Activated T-helper 17 cell treated with anti-CD3 and anti-CD28 coated beads, Interleukin-2, amount 50 U/mL, for 72 hours (primary cell): ENCODE data around the gene GSK3B. TPM values are rescaled to one million over a fixed set of nuclear protein-coding genes. Genes with fewer than 3 reads are reported as not detected.
"Not testable (repeated sequence)": the region's sequence is repeated elsewhere in the genome, so short reads cannot be mapped to it uniquely, and the experiment has no call there.

ENCODE experiments used
- ATAC-seq: fragments of 150-1000 bp; cut with Tn5 transposase; replicated peaks from 2 replicates; pipeline ENCODE4 v1.10.0; 2021; ENCODE audit warnings: mild to moderate bottlenecking, moderate library complexity
- H3K27ac Mint-ChIP-seq: one replicate; pipeline ENCODE4 v1.8.0; 2022; ENCODE audit warnings: mixed read lengths
- H3K27me3 Mint-ChIP-seq: one replicate; pipeline ENCODE4 v1.8.0; 2022; ENCODE audit warnings: mixed read lengths
- H3K36me3 Mint-ChIP-seq: one replicate; pipeline ENCODE4 v1.8.0; 2022; ENCODE audit warnings: low read depth, mild to moderate bottlenecking, mixed read lengths
- H3K4me1 Mint-ChIP-seq: one replicate; pipeline ENCODE4 v1.8.0; 2022; ENCODE audit warnings: mixed read lengths
- H3K4me3 Mint-ChIP-seq: one replicate; pipeline ENCODE4 v1.8.0; 2022; ENCODE audit warnings: mild to moderate bottlenecking, mixed read lengths
- H3K9me3 Mint-ChIP-seq: one replicate; pipeline ENCODE4 v1.8.0; 2022; ENCODE audit warnings: mixed read lengths
- total RNA-seq, 2 donors: library from RNA; stranded (reverse); gene quantifications; one replicate each; pipeline ENCODE4 v1.2.3, GENCODE V29; 2022

The GSK3B gene
- total RNA-seq, 2 donors from 2014 or later, result 31.5 to 36.9 TPM

DNA sequence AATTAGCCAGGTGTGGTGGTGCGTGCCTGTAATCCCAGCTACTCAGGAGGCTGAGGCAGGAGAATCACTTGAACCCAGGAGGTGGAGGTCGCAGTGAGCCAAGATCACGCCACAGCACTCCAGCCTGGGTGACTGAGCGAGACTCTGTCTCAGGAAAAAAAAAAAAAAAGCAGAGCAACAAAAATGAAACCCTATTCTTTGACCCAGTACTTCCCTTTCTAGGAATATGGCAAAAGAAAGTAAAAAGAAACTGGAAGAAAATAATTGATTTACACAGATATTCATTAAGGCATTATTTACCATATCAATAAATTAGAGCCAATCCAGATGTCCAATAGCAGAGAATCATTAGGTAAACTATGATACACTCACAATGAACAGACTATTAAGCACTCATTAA lies 67.0 kb downstream of the GSK3B start:
- no peaks in the 10 kb centered on the region for H3K27me3 Mint-ChIP-seq
- H3K4me1 Mint-ChIP-seq, result peaks cover 36% of the 10 kb centered on the region
- no peak overlapping the region for H3K27ac Mint-ChIP-seq
- H3K36me3 Mint-ChIP-seq, result no peaks in the 10 kb centered on the region
- H3K9me3 Mint-ChIP-seq, result no peaks in the 10 kb centered on the region
- no peak for ATAC-seq
- H3K4me3 Mint-ChIP-seq, result no peak overlapping the region

- peak; percentile 90 for ATAC-seq
Observed at GRCh38 chr3:120025520-120025919, 68.7 kb downstream of the GSK3B start.

GRCh38 chr3:120024103-120024502 lies 70.1 kb downstream of the GSK3B start:
- H3K36me3 Mint-ChIP-seq, result peaks cover 7% of the 10 kb centered on the region
- no peaks in the 10 kb centered on the region for H3K9me3 Mint-ChIP-seq
- no peaks in the 10 kb centered on the region for H3K27me3 Mint-ChIP-seq
- ATAC-seq, result no peak
- H3K4me3 Mint-ChIP-seq, result no peak overlapping the region
- H3K4me1 Mint-ChIP-seq, result peaks cover 36% of the 10 kb centered on the region
- H3K27ac Mint-ChIP-seq, result no peak overlapping the region

More at GRCh38 chr3:120025520-120025919, 68.7 kb downstream of the GSK3B start:
- Mint-ChIP-seq H3K4me1 (peaks cover 38% of the 10 kb centered on the region), H3K27ac (no peak overlapping the region), H3K36me3 (peaks cover 4% of the 10 kb centered on the region), H3K4me3 (peak overlapping the region; percentile 5), H3K9me3 (no peaks in the 10 kb centered on the region), H3K27me3 (no peaks in the 10 kb centered on the region)

DNA sequence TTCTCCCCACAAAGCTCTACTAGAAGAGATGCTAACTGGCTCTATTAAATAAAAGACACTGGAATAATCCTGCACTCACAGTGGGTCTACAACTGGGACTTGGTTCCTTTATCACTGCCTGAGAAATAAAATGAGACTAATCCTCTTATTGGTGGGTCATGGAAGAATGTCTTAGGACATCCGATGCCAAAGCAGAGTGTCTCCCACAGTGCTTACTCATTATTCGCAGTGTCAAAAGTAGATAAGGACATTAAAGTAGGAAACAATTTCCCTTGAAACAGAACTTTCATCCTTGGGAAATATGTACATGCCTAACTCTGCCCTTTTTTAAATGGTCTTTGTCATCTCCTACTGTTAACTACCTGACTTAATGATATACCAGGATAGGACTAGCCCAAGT lies 71.5 kb downstream of the GSK3B start:
- Mint-ChIP-seq H3K4me1 (peaks cover 34% of the 10 kb centered on the region), H3K27ac (no peak overlapping the region), H3K9me3 (no peaks in the 10 kb centered on the region), H3K27me3 (no peaks in the 10 kb centered on the region), H3K4me3 (no peak overlapping the region), H3K36me3 (peaks cover 7% of the 10 kb centered on the region)
- no peak for ATAC-seq

GRCh38 chr3:120021523-120021922 lies 72.7 kb downstream of the GSK3B start:
- Mint-ChIP-seq H3K27ac (no peak overlapping the region), H3K4me3 (no peak overlapping the region), H3K4me1 (peaks cover 39% of the 10 kb centered on the region)

GRCh38 chr3:120018299-120018698 lies 75.9 kb downstream of the GSK3B start:
- H3K36me3 Mint-ChIP-seq, result peaks cover 7% of the 10 kb centered on the region
- no peak for ATAC-seq
- no peaks in the 10 kb centered on the region for H3K9me3 Mint-ChIP-seq
- peaks cover 31% of the 10 kb centered on the region for H3K4me1 Mint-ChIP-seq
- H3K27me3 Mint-ChIP-seq, result no peaks in the 10 kb centered on the region
- no peak overlapping the region for H3K27ac Mint-ChIP-seq
- no peak overlapping the region for H3K4me3 Mint-ChIP-seq

More at GRCh38 chr3:120021523-120021922, 72.7 kb downstream of the GSK3B start:
- Mint-ChIP-seq H3K9me3 (no peaks in the 10 kb centered on the region), H3K36me3 (peaks cover 7% of the 10 kb centered on the region), H3K27me3 (no peaks in the 10 kb centered on the region)
- no peak for ATAC-seq

- peaks cover 27% of the 10 kb centered on the region for H3K4me1 Mint-ChIP-seq
- H3K36me3 Mint-ChIP-seq, result peaks cover 7% of the 10 kb centered on the region
- no peak for ATAC-seq
- no peaks in the 10 kb centered on the region for H3K27me3 Mint-ChIP-seq
- no peaks in the 10 kb centered on the region for H3K9me3 Mint-ChIP-seq
- H3K4me3 Mint-ChIP-seq, result no peak overlapping the region
- no peak overlapping the region for H3K27ac Mint-ChIP-seq
Observed at GRCh38 chr3:120017692-120018091, 76.6 kb downstream of the GSK3B start.

- peaks cover 25% of the 10 kb centered on the region for H3K4me1 Mint-ChIP-seq
- H3K4me3 Mint-ChIP-seq, result no peak overlapping the region
- H3K9me3 Mint-ChIP-seq, result no peaks in the 10 kb centered on the region
- H3K36me3 Mint-ChIP-seq, result no peaks in the 10 kb centered on the region
- H3K27me3 Mint-ChIP-seq, result no peaks in the 10 kb centered on the region
- no peak for ATAC-seq
- H3K27ac Mint-ChIP-seq, result no peak overlapping the region
Observed at GRCh38 chr3:120013481-120013880, 80.8 kb downstream of the GSK3B start.

DNA sequence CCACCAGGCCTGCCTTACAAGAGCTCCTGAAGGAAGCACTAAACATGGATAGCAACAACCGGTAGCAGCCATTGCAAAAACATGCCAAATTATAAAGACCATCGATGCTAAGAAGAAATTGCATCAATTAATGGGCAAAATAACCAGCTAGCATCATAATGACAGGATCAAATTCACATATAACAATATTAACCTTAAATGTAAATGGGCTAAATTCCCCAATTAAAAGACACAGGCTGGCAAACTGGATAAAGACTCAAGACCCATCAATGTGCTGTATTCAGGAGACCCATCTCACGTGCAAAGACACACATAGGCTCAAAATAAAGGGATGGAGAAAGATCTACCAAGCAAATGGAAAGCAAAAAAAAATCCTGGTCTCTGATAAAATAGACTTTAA lies 88.5 kb downstream of the GSK3B start:
- peaks cover 14% of the 10 kb centered on the region for H3K9me3 Mint-ChIP-seq
- H3K4me3 Mint-ChIP-seq, ATAC-seq, H3K27me3 Mint-ChIP-seq, H3K27ac Mint-ChIP-seq: not testable (repeated sequence)
- peaks cover 17% of the 10 kb centered on the region for H3K36me3 Mint-ChIP-seq
- H3K4me1 Mint-ChIP-seq, result peaks cover 42% of the 10 kb centered on the region

- not testable (repeated sequence) for ATAC-seq, H3K27ac Mint-ChIP-seq, H3K27me3 Mint-ChIP-seq
- Mint-ChIP-seq H3K36me3 (peaks cover 34% of the 10 kb centered on the region), H3K4me3 (peak overlapping the region; percentile 13), H3K4me1 (peaks cover 39% of the 10 kb centered on the region), H3K9me3 (peaks cover 14% of the 10 kb centered on the region)
Observed at GRCh38 chr3:120004008-120004498, 90.2 kb downstream of the GSK3B start.

DNA sequence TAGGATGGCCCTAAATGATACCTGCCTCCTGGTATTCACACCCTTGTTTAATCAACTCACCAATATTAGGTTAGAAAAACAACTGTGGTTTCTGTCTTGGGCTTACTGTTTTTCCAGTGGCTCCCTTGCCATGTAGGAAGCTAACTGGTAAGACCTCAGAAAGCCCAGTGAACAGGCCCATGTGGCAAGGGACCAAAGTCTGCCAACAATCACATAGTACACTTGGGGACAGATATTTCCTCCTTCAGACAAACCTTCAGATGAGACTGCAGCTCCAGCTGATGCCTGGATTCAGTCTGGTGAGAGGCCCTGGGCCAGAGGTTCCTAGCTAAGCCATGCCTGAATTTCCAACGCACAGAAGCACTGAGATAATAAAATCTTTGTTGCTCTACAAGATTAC lies 96.1 kb downstream of the GSK3B start:
- no peak for ATAC-seq
- H3K27ac Mint-ChIP-seq, result no peak overlapping the region
- peaks cover 62% of the 10 kb centered on the region for H3K36me3 Mint-ChIP-seq
- peaks cover 3% of the 10 kb centered on the region for H3K9me3 Mint-ChIP-seq
- no peaks in the 10 kb centered on the region for H3K27me3 Mint-ChIP-seq
- peaks cover 8% of the 10 kb centered on the region for H3K4me1 Mint-ChIP-seq
- H3K4me3 Mint-ChIP-seq, result no peak overlapping the region

DNA sequence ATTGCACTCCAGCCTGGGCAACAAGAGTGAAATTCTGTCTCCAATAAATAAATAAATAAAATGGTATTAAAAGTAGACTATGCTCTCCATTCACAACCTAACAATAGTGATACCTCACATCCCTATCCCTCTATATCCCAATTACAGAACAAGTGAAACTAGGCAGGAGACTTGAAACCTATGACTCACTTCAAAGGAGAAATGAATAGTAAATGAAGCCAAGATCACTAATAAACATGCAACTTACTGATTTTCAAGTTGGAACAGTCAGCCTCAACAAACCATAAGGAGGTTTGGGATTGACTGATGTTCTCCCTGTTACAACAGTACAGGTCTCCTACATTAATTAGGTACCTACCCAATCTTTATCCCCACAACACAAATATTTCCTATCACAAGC lies 103.4 kb downstream of the GSK3B start:
- Mint-ChIP-seq H3K9me3 (no peaks in the 10 kb centered on the region), H3K36me3 (peaks cover 2% of the 10 kb centered on the region), H3K4me3 (no peak overlapping the region), H3K4me1 (peaks cover 18% of the 10 kb centered on the region), H3K27ac (no peak overlapping the region), H3K27me3 (no peaks in the 10 kb centered on the region)
- ATAC-seq, result peak; percentile 29

DNA sequence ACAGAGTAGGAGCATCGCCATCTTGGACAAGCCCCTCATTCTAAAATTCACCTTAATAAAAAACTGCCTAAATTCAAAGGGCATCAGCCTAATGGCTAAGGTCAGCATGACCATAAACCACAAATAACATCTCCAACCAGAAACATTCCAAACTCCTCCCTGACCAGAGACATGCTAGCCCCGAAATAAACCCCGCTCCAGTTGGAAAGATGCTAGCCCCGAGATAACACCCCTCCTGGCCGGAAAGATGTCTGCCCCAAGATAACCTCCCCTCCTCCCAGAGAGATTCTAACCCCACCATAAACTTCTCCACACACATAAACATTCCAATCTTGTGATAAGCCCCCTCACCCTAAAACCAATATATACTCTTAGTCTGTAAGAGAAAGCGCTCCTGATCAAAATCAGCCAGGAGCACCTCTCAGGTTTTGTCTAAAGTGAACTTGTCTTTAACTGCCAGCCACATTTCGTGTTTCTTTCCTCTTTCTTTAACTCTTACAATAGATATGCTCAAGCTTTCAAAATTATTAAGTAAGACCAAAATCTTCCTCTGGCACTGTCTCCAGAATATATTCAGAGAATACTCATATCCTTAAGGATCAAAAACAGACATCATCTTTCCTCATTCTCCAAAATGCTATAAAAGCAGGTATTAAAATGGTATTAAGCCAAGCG lies 104.1 kb downstream of the GSK3B start:
- ATAC-seq, result no peak
- Mint-ChIP-seq H3K27me3 (no peaks in the 10 kb centered on the region), H3K4me3 (no peak overlapping the region), H3K36me3 (peaks cover 8% of the 10 kb centered on the region), H3K27ac (peak overlapping the region; percentile 25), H3K9me3 (peaks cover 4% of the 10 kb centered on the region), H3K4me1 (peaks cover 25% of the 10 kb centered on the region)

DNA sequence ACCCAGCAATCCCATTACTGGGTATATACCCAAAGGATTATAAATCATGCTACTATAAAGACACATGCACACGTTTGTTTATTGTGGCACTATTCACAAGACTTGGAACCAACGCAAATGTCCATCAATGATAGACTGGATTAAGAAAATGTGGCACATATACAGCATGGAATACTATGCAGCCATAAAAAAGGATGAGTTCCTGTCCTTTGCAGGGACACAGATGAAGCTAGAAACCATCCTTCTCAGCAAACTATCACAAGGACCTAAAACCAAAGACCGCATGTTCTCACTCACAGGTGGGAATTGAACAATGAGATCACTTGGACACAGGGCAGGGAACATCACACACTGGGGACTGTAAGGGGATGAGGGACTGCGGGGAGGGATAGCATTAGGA lies 107.4 kb downstream of the GSK3B start:
- H3K4me1 Mint-ChIP-seq, result peaks cover 35% of the 10 kb centered on the region
- H3K27me3 Mint-ChIP-seq, ATAC-seq, H3K27ac Mint-ChIP-seq, H3K4me3 Mint-ChIP-seq: not testable (repeated sequence)
- peaks cover 17% of the 10 kb centered on the region for H3K9me3 Mint-ChIP-seq
- peaks cover 32% of the 10 kb centered on the region for H3K36me3 Mint-ChIP-seq

GRCh38 chr3:119981386-119981785 lies 112.9 kb downstream of the GSK3B start:
- H3K9me3 Mint-ChIP-seq, result peaks cover 17% of the 10 kb centered on the region
- no peak overlapping the region for H3K27ac Mint-ChIP-seq
- H3K4me3 Mint-ChIP-seq, result no peak overlapping the region
- peaks cover 54% of the 10 kb centered on the region for H3K36me3 Mint-ChIP-seq
- H3K4me1 Mint-ChIP-seq, result peaks cover 41% of the 10 kb centered on the region
- ATAC-seq, result no peak
- no peaks in the 10 kb centered on the region for H3K27me3 Mint-ChIP-seq
